GM23338 (cell line): Measurements from ENCODE around the gene PLEKHH3. TPM values are rescaled to one million over a fixed set of nuclear protein-coding genes. Genes with fewer than 3 reads are reported as not detected.

Source experiments
- ATAC-seq: fragments of 200-7000 bp; cut with Tn5 transposase; 3 replicates; pipeline ENCODE4 v1.9.1; 2020
- DNase-seq: peaks from one replicate; pipeline ENCODE4 v3.0.0-alpha.2; 2015; ENCODE audit warnings: low spot score
- H2AFZ ChIP-seq: fragments of 200-600 bp; sonication (generic); 2 replicates; pipeline ENCODE4 v1.8.0; 2016; ENCODE audit warnings: antibody characterized with exemption, mild to moderate bottlenecking, moderate library complexity
- H3F3A ChIP-seq: fragments of 200-600 bp; sonication (generic); replicated peaks from 2 replicates; pipeline ENCODE4 v1.8.0; 2017; ENCODE audit warnings: antibody characterized with exemption, mixed run types, low read depth
- H3K27ac ChIP-seq: fragments of 200-600 bp; sonication (generic); 2 replicates; pipeline ENCODE4 v1.6.1; 2016; ENCODE audit warnings: low read depth
- H3K27me3 ChIP-seq: fragments of 200-600 bp; sonication (generic); 2 replicates; pipeline ENCODE4 v1.8.0; 2016; ENCODE audit warnings: mild to moderate bottlenecking, mixed run types, moderate library complexity; ENCODE audit not compliant: insufficient read depth
- H3K36me3 ChIP-seq: fragments of 200-600 bp; sonication (generic); 2 replicates; pipeline ENCODE4 v1.8.0; 2016; ENCODE audit warnings: mild to moderate bottlenecking; ENCODE audit not compliant: insufficient read depth
- H3K4me1 ChIP-seq: fragments of 200-600 bp; sonication (generic); 2 replicates; pipeline ENCODE4 v1.8.0; 2016; ENCODE audit warnings: mild to moderate bottlenecking, moderate library complexity; ENCODE audit not compliant: insufficient read depth
- H3K4me2 ChIP-seq: fragments of 200-600 bp; sonication (generic); 2 replicates; pipeline ENCODE4 v1.7.1; 2017; ENCODE audit warnings: mixed run types
- H3K4me3 ChIP-seq: fragments of 200-600 bp; sonication (generic); 2 replicates; pipeline ENCODE4 v1.6.1; 2016; ENCODE audit warnings: mixed run types
- H3K79me2 ChIP-seq: fragments of 200-600 bp; sonication (generic); replicated peaks from 2 replicates; pipeline ENCODE4 v1.8.0; 2017; ENCODE audit warnings: mild to moderate bottlenecking; ENCODE audit not compliant: insufficient read depth
- H3K9me2 ChIP-seq: fragments of 200-600 bp; sonication (generic); 2 replicates; pipeline ENCODE4 v1.8.0; 2017; ENCODE audit not compliant: insufficient read depth
- H4K20me1 ChIP-seq: fragments of 200-600 bp; sonication (generic); replicated peaks from 2 replicates; pipeline ENCODE4 v1.8.0; 2017; ENCODE audit warnings: mild to moderate bottlenecking; ENCODE audit not compliant: insufficient read depth
- H3K27ac Mint-ChIP-seq: 2 replicates; pipeline ENCODE4 v1.8.0; 2020; ENCODE audit warnings: inconsistent platforms, mild to moderate bottlenecking, moderate library complexity, mixed read lengths
- H3K27me3 Mint-ChIP-seq: 3 replicates; pipeline ENCODE4 v1.8.0; 2022; ENCODE audit warnings: low read depth, mild to moderate bottlenecking, moderate library complexity, mixed read lengths, inconsistent platforms; ENCODE audit not compliant: insufficient read depth, poor library complexity
- H3K36me3 Mint-ChIP-seq: 3 replicates; pipeline ENCODE4 v1.8.0; 2021; ENCODE audit warnings: low read depth, mild to moderate bottlenecking, inconsistent platforms, moderate library complexity, mixed read lengths
- H3K4me1 Mint-ChIP-seq: 3 replicates; pipeline ENCODE4 v1.8.0; 2020; ENCODE audit warnings: mild to moderate bottlenecking, inconsistent platforms, mixed read lengths
- H3K4me3 Mint-ChIP-seq: 3 replicates; pipeline ENCODE4 v1.8.0; 2021; ENCODE audit warnings: moderate library complexity, mild to moderate bottlenecking, inconsistent platforms, mixed read lengths
- H3K9me3 Mint-ChIP-seq: 3 replicates; pipeline ENCODE4 v1.8.0; 2020; ENCODE audit warnings: moderate library complexity, mild to moderate bottlenecking, inconsistent platforms, mixed read lengths
- CREB1 ChIP-seq: fragments of 250-450 bp; sonication (Bioruptor Pico); IDR thresholded peaks from 2 replicates; pipeline ENCODE4 v1.5.0; 2020; ENCODE audit warnings: low read depth, mild to moderate bottlenecking, moderate library complexity
- CTCF ChIP-seq, 2 experiments: fragments of 200-600 bp in 1 of 2; sonication (generic) in 1 of 2; conservative IDR thresholded peaks; 2 replicates each; pipeline versions ENCODE4 v1.5.1 to v1.6.1; 2016 to 2017; ENCODE audit warnings: antibody characterized with exemption in 2 of 2, low read depth in 2 of 2, mild to moderate bottlenecking in 2 of 2, moderate library complexity in 1 of 2
- EZH2 ChIP-seq: fragments of 200-600 bp; sonication (generic); IDR thresholded peaks from one replicate; pipeline ENCODE4 v1.8.0; 2017; ENCODE audit warnings: antibody characterized with exemption, mild to moderate bottlenecking, low read depth; ENCODE audit not compliant: unreplicated experiment
- EZH2phosphoT487 ChIP-seq: fragments of 200-600 bp; sonication (generic); IDR thresholded peaks from one replicate; pipeline ENCODE4 v1.8.1; 2018; ENCODE audit warnings: antibody characterized with exemption; ENCODE audit not compliant: unreplicated experiment
- JUNB ChIP-seq: IDR thresholded peaks from one replicate; pipeline ENCODE4 v1.6.1; 2016; ENCODE audit warnings: antibody characterized with exemption; ENCODE audit not compliant: unreplicated experiment
- NANOG ChIP-seq: IDR thresholded peaks from 2 replicates; pipeline ENCODE4 v1.6.1; 2016; ENCODE audit warnings: antibody characterized with exemption, borderline replicate concordance
- POLR2AphosphoS5 ChIP-seq: IDR thresholded peaks from 2 replicates; pipeline ENCODE4 v1.6.1; 2016; ENCODE audit warnings: antibody characterized with exemption, low read depth
- STAT1 ChIP-seq: IDR thresholded peaks from one replicate; pipeline ENCODE4 v1.6.1; 2016; ENCODE audit warnings: antibody characterized with exemption; ENCODE audit not compliant: unreplicated experiment
- ZNF114 ChIP-seq: fragments of 250-450 bp; sonication (Bioruptor Pico); IDR thresholded peaks from 2 replicates; pipeline ENCODE4 v1.5.0; 2020; ENCODE audit warnings: mild to moderate bottlenecking, moderate library complexity
- ZNF331 ChIP-seq: fragments of 250-450 bp; sonication (Bioruptor Pico); IDR thresholded peaks from 2 replicates; pipeline ENCODE4 v1.5.0; 2020; ENCODE audit warnings: low read depth, mild to moderate bottlenecking, moderate library complexity
- polyA plus RNA-seq: library from polyadenylated mRNA; unstranded; fragments of >200 nt; fragmentation: Nextera tagmentation; extraction: Ambion mirVana; gene quantifications from 2 replicates; pipeline ENCODE4 v1.2.1, GENCODE V29; 2016
- total RNA-seq: library from RNA; depleted of rRNA; stranded (reverse); fragments of >200 nt; shearing (Covaris generic); gene quantifications from 2 replicates; pipeline ENCODE4 v1.2.3, GENCODE V29; 2014
- TF ChIP-seq, protein P1 (sequence below): fragments of 250-450 bp; sonication (Bioruptor Pico); IDR thresholded peaks from 2 replicates; pipeline ENCODE4 v1.5.0; 2020; ENCODE audit warnings: mild to moderate bottlenecking, moderate library complexity

PLEKHH3 gene
- total and polyA plus RNA-seq, 2 experiments from 2014 or later: 10.9 to 24.2 TPM

DNA sequence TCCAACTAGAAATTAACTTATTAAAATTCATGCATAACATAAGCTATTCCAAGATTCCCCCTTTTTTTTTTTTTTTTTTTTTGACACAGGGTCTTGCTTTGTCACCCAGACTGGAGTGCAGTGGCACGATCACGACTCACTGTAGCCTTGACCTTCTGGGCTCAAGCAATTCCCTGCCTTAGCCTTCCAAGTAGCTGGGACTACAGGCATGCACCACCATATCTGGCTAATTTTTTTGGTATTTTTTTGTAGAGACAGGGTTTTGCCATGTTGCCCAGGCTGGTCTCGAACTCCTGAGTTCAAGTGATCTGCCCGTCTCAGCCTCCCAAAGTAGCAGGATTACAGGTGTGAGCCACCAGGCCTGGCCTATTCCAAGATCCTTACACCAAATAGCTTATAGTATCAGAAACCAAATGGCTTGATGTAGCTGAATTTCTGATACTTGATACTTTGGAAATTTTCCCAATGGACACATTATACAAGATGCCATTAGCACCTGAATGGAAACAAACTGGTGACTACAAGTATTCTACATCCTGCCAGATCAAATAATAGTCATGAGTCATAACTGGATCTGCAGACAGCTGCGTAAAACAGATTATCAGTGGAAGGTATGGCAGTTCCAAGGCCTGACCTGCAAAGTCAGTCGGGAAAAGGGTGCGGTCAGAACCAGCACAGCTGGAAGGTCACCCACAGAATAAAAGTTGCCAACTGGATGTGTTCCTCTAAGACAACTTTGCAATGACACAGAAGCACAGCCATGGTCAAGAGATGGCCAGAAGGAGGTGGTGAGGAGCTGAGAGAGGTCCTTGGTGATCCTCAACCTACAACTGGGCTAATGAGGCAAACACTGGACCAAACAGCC lies 52.8 kb downstream of the PLEKHH3 start:
- no peak for ATAC-seq
- Mint-ChIP-seq H3K36me3 (no peaks in the 10 kb centered on the region), H3K9me3 (no peaks in the 10 kb centered on the region; the same call in 2 of the 3 replicates), H3K27ac (no peak overlapping the region), H3K4me3 (no peak overlapping the region), H3K4me1 (peaks cover 2% of the 10 kb centered on the region; the same call in 2 of the 3 replicates), H3K27me3 (peaks cover 2% of the 10 kb centered on the region)
- Histone ChIP-seq H3K4me2 (no peak overlapping the region), H3K27me3 (no peaks in the 10 kb centered on the region), H3K27ac (no peak overlapping the region), H3K79me2 (no peaks in the 10 kb centered on the region), H3K4me3 (no peak overlapping the region), H4K20me1 (no peaks in the 10 kb centered on the region), H3K4me1 (no peaks in the 10 kb centered on the region), H3F3A (no peaks in the 10 kb centered on the region), H3K9me2 (no peaks in the 10 kb centered on the region), H2AFZ (no peak overlapping the region), H3K36me3 (no peaks in the 10 kb centered on the region)
- no peak for DNase-seq
- TF ChIP-seq POLR2AphosphoS5 (no peak), CTCF (conservative IDR thresholded peaks at IDR 0.05; ENCODE audit: low read depth in 2 of 2) (peak in 1 of 2 experiments; percentile 56; a peak in 2 of 4 replicates)

DNA sequence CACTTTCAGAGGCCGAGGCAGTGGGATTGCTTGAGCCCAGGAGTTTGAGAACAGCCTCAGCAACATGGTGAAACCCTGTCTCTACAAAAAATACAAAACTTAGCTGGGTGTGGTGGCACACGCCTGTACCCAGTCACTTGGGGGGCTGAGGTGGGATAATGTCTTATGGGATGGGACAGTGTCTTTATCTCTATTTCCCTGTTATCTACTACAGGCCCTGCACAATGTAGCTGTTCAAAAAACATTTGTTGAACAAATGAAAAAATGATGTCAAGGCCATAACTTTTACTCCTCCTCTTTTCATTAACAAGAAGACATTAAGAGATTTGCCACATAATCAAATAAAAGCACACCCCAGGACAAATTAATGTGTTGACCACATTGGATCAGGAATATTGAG lies 53.5 kb downstream of the PLEKHH3 start:
- Histone ChIP-seq H3K27ac (no peak overlapping the region), H3F3A (no peaks in the 10 kb centered on the region; the same call in 1 of the 2 replicates), H2AFZ (no peak overlapping the region), H3K36me3 (no peaks in the 10 kb centered on the region), H3K79me2 (no peaks in the 10 kb centered on the region), H3K27me3 (no peaks in the 10 kb centered on the region), H3K4me3 (no peak overlapping the region), H4K20me1 (no peaks in the 10 kb centered on the region), H3K9me2 (no peaks in the 10 kb centered on the region), H3K4me2 (no peak overlapping the region), H3K4me1 (peaks cover 2% of the 10 kb centered on the region)
- Mint-ChIP-seq H3K36me3 (no peaks in the 10 kb centered on the region), H3K4me3 (no peak overlapping the region), H3K4me1 (peaks cover 9% of the 10 kb centered on the region; the same call in 2 of the 3 replicates), H3K9me3 (no peaks in the 10 kb centered on the region; the same call in 2 of the 3 replicates), H3K27ac (no peak overlapping the region), H3K27me3 (peaks cover 4% of the 10 kb centered on the region)
- no peak for DNase-seq
- ATAC-seq: no peak
- TF ChIP-seq, protein P1, sequence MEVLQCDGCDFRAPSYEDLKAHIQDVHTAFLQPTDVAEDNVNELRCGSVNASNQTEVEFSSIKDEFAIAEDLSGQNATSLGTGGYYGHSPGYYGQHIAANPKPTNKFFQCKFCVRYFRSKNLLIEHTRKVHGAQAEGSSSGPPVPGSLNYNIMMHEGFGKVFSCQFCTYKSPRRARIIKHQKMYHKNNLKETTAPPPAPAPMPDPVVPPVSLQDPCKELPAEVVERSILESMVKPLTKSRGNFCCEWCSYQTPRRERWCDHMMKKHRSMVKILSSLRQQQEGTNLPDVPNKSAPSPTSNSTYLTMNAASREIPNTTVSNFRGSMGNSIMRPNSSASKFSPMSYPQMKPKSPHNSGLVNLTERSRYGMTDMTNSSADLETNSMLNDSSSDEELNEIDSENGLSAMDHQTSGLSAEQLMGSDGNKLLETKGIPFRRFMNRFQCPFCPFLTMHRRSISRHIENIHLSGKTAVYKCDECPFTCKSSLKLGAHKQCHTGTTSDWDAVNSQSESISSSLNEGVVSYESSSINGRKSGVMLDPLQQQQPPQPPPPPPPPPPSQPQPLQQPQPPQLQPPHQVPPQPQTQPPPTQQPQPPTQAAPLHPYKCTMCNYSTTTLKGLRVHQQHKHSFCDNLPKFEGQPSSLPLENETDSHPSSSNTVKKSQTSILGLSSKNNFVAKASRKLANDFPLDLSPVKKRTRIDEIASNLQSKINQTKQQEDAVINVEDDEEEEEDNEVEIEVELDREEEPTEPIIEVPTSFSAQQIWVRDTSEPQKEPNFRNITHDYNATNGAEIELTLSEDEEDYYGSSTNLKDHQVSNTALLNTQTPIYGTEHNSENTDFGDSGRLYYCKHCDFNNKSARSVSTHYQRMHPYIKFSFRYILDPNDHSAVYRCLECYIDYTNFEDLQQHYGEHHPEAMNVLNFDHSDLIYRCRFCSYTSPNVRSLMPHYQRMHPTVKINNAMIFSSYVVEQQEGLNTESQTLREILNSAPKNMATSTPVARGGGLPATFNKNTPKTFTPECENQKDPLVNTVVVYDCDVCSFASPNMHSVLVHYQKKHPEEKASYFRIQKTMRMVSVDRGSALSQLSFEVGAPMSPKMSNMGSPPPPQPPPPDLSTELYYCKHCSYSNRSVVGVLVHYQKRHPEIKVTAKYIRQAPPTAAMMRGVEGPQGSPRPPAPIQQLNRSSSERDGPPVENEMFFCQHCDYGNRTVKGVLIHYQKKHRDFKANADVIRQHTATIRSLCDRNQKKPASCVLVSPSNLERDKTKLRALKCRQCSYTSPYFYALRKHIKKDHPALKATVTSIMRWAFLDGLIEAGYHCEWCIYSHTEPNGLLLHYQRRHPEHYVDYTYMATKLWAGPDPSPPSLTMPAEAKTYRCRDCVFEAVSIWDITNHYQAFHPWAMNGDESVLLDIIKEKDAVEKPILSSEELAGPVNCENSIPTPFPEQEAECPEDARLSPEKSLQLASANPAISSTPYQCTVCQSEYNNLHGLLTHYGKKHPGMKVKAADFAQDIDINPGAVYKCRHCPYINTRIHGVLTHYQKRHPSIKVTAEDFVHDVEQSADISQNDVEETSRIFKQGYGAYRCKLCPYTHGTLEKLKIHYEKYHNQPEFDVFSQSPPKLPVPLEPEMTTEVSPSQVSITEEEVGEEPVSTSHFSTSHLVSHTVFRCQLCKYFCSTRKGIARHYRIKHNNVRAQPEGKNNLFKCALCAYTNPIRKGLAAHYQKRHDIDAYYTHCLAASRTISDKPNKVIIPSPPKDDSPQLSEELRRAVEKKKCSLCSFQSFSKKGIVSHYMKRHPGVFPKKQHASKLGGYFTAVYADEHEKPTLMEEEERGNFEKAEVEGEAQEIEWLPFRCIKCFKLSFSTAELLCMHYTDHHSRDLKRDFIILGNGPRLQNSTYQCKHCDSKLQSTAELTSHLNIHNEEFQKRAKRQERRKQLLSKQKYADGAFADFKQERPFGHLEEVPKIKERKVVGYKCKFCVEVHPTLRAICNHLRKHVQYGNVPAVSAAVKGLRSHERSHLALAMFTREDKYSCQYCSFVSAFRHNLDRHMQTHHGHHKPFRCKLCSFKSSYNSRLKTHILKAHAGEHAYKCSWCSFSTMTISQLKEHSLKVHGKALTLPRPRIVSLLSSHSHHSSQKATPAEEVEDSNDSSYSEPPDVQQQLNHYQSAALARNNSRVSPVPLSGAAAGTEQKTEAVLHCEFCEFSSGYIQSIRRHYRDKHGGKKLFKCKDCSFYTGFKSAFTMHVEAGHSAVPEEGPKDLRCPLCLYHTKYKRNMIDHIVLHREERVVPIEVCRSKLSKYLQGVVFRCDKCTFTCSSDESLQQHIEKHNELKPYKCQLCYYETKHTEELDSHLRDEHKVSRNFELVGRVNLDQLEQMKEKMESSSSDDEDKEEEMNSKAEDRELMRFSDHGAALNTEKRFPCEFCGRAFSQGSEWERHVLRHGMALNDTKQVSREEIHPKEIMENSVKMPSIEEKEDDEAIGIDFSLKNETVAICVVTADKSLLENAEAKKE: no peak
- TF ChIP-seq ZNF114 (no peak), EZH2phosphoT487 (no peak), CTCF (conservative IDR thresholded peaks at IDR 0.05; ENCODE audit: low read depth in 2 of 2) (no peak), STAT1 (no peak), ZNF331 (no peak), JUNB (no peak), EZH2 (no peak), NANOG (no peak), CREB1 (CRISPR knock-in tag) (no peak)
